SK-N-SH (cell line): ENCODE measurements around the gene PRKACB. TPM values are rescaled to one million over a fixed set of nuclear protein-coding genes. Genes with fewer than 3 reads are reported as not detected.

ENCODE experiments used
- CTCF ChIA-PET: fragments of 300-600, 350-600 bp; formaldehyde crosslinking; extraction: SDS; loops from one replicate; lab custom pipeline; 2021; lab: Yijun Ruan, JAX
- POLR2A ChIA-PET: fragments of 350-600 bp; sonication (Branson Sonifier 250); formaldehyde crosslinking; extraction: SDS; loops from one replicate; lab custom pipeline; 2020; ENCODE audit warnings: antibody characterized with exemption, inconsistent platforms; lab: Yijun Ruan, JAX
- DNase-seq: peaks from one replicate; pipeline ENCODE4 v3.0.0; 2012
- H2AFZ ChIP-seq: fragments of 200-600 bp; sonication (generic); 2 replicates; pipeline ENCODE4 v1.8.1; 2016; ENCODE audit warnings: antibody characterized with exemption, mild to moderate bottlenecking, low read depth
- H3F3A ChIP-seq: fragments of 200-600 bp; sonication (generic); replicated peaks from 2 replicates; pipeline ENCODE3; 2016; ENCODE audit warnings: antibody characterized with exemption, mild to moderate bottlenecking; ENCODE audit not compliant: insufficient read depth
- H3K27ac ChIP-seq, 2 experiments: fragments of 200-500 bp in 1 of 2; fragments of 200-600 bp in 1 of 2; sonication (Bioruptor generic) in 1 of 2; sonication (generic), shearing (Covaris generic) in 1 of 2; 2 replicates each; pipeline versions ENCODE4 v1.5.1 to v1.6.1; 2014 to 2016; ENCODE audit warnings: low read depth in 2 of 2, inconsistent platforms in 1 of 2, low read length in 1 of 2, mild to moderate bottlenecking in 1 of 2, mixed read lengths in 1 of 2
- H3K27me3 ChIP-seq: fragments of 200-600 bp; sonication (generic), shearing (Covaris generic); 2 replicates; pipeline ENCODE4 v1.6.1; 2016; ENCODE audit warnings: mixed run types; ENCODE audit not compliant: insufficient read depth
- H3K36me3 ChIP-seq, 2 experiments: fragments of 200-500 bp in 1 of 2; fragments of 200-600 bp in 1 of 2; sonication (Bioruptor generic) in 1 of 2; sonication (generic) in 1 of 2; replicated peaks in 1 of 2; 2 replicates each; pipeline versions ENCODE3 to v1.5.1; 2014 to 2016; ENCODE audit warnings: low read length in 1 of 2, mild to moderate bottlenecking in 1 of 2; ENCODE audit not compliant: insufficient read depth in 2 of 2, control insufficient read depth in 1 of 2
- H3K4me1 ChIP-seq, 2 experiments: fragments of 200-500 bp in 1 of 2; fragments of 200-600 bp in 1 of 2; sonication (Bioruptor generic) in 1 of 2; sonication (generic), shearing (Covaris generic) in 1 of 2; 2 replicates each; pipeline versions ENCODE4 v1.5.1 to v1.6.1; 2014 to 2016; ENCODE audit warnings: low read depth in 1 of 2, low read length in 1 of 2, mixed run types in 1 of 2; ENCODE audit not compliant: insufficient read depth in 2 of 2, control insufficient read depth in 1 of 2
- H3K4me2 ChIP-seq: fragments of 200-600 bp; sonication (generic), shearing (Covaris generic); 2 replicates; pipeline ENCODE4 v1.6.1; 2017; ENCODE audit warnings: mixed run types
- H3K4me3 ChIP-seq, 2 experiments: fragments of 200-500 bp in 1 of 2; fragments of 200-600 bp in 1 of 2; sonication (Bioruptor generic) in 1 of 2; sonication (generic), shearing (Covaris generic) in 1 of 2; 2 replicates each; pipeline versions ENCODE4 v1.5.1 to v1.8.1; 2014 to 2016; ENCODE audit warnings: low read depth in 2 of 2, inconsistent platforms in 1 of 2, low read length in 1 of 2, mild to moderate bottlenecking in 1 of 2, mixed read lengths in 1 of 2, moderate library complexity in 1 of 2
- H3K79me2 ChIP-seq: fragments of 200-600 bp; sonication (generic); 2 replicates; pipeline ENCODE4 v1.8.1; 2017; ENCODE audit warnings: mild to moderate bottlenecking; ENCODE audit not compliant: insufficient read depth
- H3K9ac ChIP-seq: fragments of 200-600 bp; sonication (generic); 2 replicates; pipeline ENCODE4 v1.6.1; 2017; ENCODE audit warnings: mixed run types
- H3K9me2 ChIP-seq: fragments of 200-600 bp; sonication (generic); 2 replicates; pipeline ENCODE4 v1.6.1; 2017; ENCODE audit warnings: mixed run types
- H3K9me3 ChIP-seq: fragments of 200-600 bp; sonication (generic); 2 replicates; pipeline ENCODE4 v1.6.1; 2017; ENCODE audit warnings: mixed run types, mild to moderate bottlenecking, moderate library complexity
- H4K20me1 ChIP-seq: fragments of 200-600 bp; sonication (generic); 2 replicates; pipeline ENCODE4 v1.6.1; 2017; ENCODE audit warnings: mild to moderate bottlenecking, mixed run types; ENCODE audit not compliant: insufficient read depth
- EP300 ChIP-seq, 2 experiments: IDR thresholded peaks; 2 replicates each; pipeline versions ENCODE4 v1.4.0 to v1.6.1; 2012; ENCODE audit warnings: borderline replicate concordance in 1 of 2, low read depth in 1 of 2, low read length in 1 of 2
- FOSL2 ChIP-seq: IDR thresholded peaks from 2 replicates; pipeline ENCODE4 v1.4.0; 2012; ENCODE audit warnings: low read depth, mild to moderate bottlenecking, moderate library complexity, borderline replicate concordance
- FOXJ3 ChIP-seq: sonication (generic); formaldehyde crosslinking; IDR thresholded peaks from 2 replicates; pipeline ENCODE4 v1.5.1; 2020; ENCODE audit warnings: mild to moderate bottlenecking, missing genetic modification reagents
- FOXM1 ChIP-seq: IDR thresholded peaks from 2 replicates; pipeline ENCODE4 v1.4.0; 2012; ENCODE audit warnings: low read depth, mild to moderate bottlenecking
- GABPA ChIP-seq: IDR thresholded peaks from 2 replicates; pipeline ENCODE4 v1.4.0; 2012; ENCODE audit warnings: low read depth, mild to moderate bottlenecking
- MEF2A ChIP-seq: IDR thresholded peaks from 2 replicates; pipeline ENCODE4 v1.4.0; 2012; ENCODE audit warnings: low read depth, borderline replicate concordance
- MXI1 ChIP-seq: IDR thresholded peaks from 2 replicates; pipeline ENCODE4 v1.6.1; 2012; ENCODE audit warnings: mild to moderate bottlenecking, low read depth, low read length, improper control_type of control experiment
- NFIC ChIP-seq: IDR thresholded peaks from 2 replicates; pipeline ENCODE4 v1.4.0; 2012; ENCODE audit warnings: borderline replicate concordance
- POLR2AphosphoS5 ChIP-seq: IDR thresholded peaks from 2 replicates; pipeline ENCODE4 v1.6.1; 2012; ENCODE audit warnings: low read depth, low read length
- SIN3A ChIP-seq: IDR thresholded peaks from 2 replicates; pipeline ENCODE4 v1.6.1; 2012; ENCODE audit warnings: low read depth, mild to moderate bottlenecking, low read length, moderate library complexity, borderline replicate concordance
- SMC3 ChIP-seq: IDR thresholded peaks from 2 replicates; pipeline ENCODE4 v1.6.1; 2012; ENCODE audit warnings: low read depth, low read length, improper control_type of control experiment
- TCF12 ChIP-seq: IDR thresholded peaks from 2 replicates; pipeline ENCODE4 v1.4.0; 2012
- YY1 ChIP-seq: IDR thresholded peaks from 2 replicates; pipeline ENCODE4 v1.4.0; 2012; ENCODE audit warnings: low read depth, mild to moderate bottlenecking
- WGBS: methylation state at CpG from one replicate; pipeline ENCODE4 v1.1.6; 2017; ENCODE audit warnings: low lambda C conversion rate; 5-methylcytosine and 5-hydroxymethylcytosine counted together
- polyA plus RNA-seq, 3 experiments: library from polyadenylated mRNA; depleted of rRNA; stranded (reverse); fragments of >200 nt; gene quantifications; 2 replicates each; pipeline ENCODE4 v1.2.3, GENCODE V29; 2012
- TF ChIP-seq, protein P1 (sequence below): IDR thresholded peaks from 2 replicates; pipeline ENCODE4 v1.4.0; 2012; ENCODE audit warnings: low read depth
- TF ChIP-seq, protein P2 (sequence below): fragments of 150-350 bp; IDR thresholded peaks from 2 replicates; pipeline ENCODE4 v1.6.1; 2016; ENCODE audit warnings: mild to moderate bottlenecking, low read depth, low read length
- TF ChIP-seq, protein P3 (sequence below): IDR thresholded peaks from 2 replicates; pipeline ENCODE4; 2012
- TF ChIP-seq, protein P4 (sequence below): fragments of 150-350 bp; IDR thresholded peaks from 2 replicates; pipeline ENCODE4 v1.6.1; 2017; ENCODE audit warnings: antibody characterized with exemption, low read length, low read depth, borderline replicate concordance
- TF ChIP-seq, protein P5 (sequence below): fragments of 200-600 bp; sonication (generic); IDR thresholded peaks from 2 replicates; pipeline ENCODE4 v1.6.1; 2017; ENCODE audit warnings: antibody characterized with exemption, mild to moderate bottlenecking, moderate library complexity

PRKACB gene
- polyA plus RNA-seq, 1 of the 3 experiments (the other 2 are of a cell fraction): 7.5 TPM

DNA sequence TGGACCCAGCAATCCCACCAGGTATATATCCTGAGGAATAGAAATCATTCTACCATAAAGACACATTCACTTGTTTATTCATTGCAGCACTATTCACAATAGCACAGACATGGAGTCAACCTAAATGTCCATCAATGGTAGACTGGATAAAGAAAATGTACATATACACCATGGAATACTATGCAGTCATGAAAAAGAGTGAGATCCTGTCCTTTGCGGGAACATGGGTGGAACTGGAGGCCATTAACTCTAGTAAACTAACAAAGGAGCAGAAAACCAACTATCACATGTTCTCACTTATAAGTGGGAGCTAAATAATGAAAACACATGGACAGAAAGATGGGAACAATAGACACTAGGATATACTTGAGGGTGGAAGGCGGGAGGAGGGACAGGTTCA, 36.1 kb upstream of the PRKACB start:
- H3K9me3 ChIP-seq: no peaks in the 10 kb centered on the region
- peak overlapping the region in 1 of 2 experiments; percentile 43; a peak in 2 of 4 replicates for H3K27ac ChIP-seq
- peaks cover 4 to 7% of the 10 kb centered on the region in 2 experiments; a peak in 3 of 4 replicates for H3K4me1 ChIP-seq
- H3K79me2 ChIP-seq: peaks cover 5% of the 10 kb centered on the region; the same call in 1 of the 2 replicates
- H3F3A ChIP-seq: peaks cover 17% of the 10 kb centered on the region
- no peak overlapping the region for H3K4me2 ChIP-seq
- H4K20me1 ChIP-seq: no peaks in the 10 kb centered on the region
- DNase-seq: no peak
- TF ChIP-seq NFIC: no peak
- no peak for TF ChIP-seq MEF2A
- TF ChIP-seq, protein P1, sequence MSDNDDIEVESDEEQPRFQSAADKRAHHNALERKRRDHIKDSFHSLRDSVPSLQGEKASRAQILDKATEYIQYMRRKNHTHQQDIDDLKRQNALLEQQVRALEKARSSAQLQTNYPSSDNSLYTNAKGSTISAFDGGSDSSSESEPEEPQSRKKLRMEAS: no peak
- no peak for TF ChIP-seq SMC3
- no peaks in the 10 kb centered on the region for H3K27me3 ChIP-seq
- WGBS: 98% methylated on average over 2 of the region's 2 CpGs
- ChIA-PET CTCF (interaction anchor here (1.3 kb wide), 1 partner anchor 15 kb away, joined by 4 read pairs; no protein-coding TSS in a partner anchor), POLR2A (no interaction called here)
- peaks cover 0 to 4% of the 10 kb centered on the region in 2 experiments for H3K36me3 ChIP-seq
- no peak overlapping the region for H3K9ac ChIP-seq
- no peak overlapping the region for H3K4me3 ChIP-seq
- H3K9me2 ChIP-seq: no peaks in the 10 kb centered on the region
- no peak overlapping the region for H2AFZ ChIP-seq

DNA sequence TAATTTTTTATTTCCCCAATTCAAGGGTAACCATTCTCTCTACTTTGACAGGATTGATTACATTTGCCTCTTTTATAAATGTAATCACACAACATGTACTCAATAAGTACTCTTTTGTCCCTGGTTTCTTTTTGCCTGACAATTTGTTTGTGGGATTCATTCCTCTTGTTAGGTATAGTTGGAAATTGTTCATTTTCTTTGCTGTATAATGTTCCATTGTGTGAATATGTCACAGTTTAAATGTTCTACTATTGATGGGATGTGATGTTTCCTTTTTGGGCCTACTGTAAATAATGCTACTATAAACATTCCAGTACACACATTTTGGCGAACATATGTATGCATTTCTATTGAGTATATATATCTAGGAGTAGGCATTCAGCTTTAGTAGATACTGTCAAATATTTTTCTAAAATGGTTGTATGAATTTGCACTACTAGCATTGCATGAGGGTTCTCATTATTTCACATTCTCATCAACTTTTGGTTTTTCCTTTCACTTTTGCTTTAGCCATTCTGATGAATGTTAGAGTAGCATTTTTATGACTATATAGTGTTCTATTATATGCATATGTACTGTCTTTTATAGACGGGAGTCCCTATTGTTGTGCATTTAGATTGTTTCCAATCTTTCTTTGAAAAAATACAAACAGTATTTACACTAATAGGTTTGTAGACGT, 35.0 kb upstream of the PRKACB start:
- no peaks in the 10 kb centered on the region for H4K20me1 ChIP-seq
- H3K36me3 ChIP-seq: peaks cover 0 to 4% of the 10 kb centered on the region in 2 experiments
- no peaks in the 10 kb centered on the region for H3K9me3 ChIP-seq
- no peak overlapping the region for H3K27ac ChIP-seq
- peaks cover 12% of the 10 kb centered on the region for H3F3A ChIP-seq
- CTCF ChIA-PET: no interaction called here
- POLR2A ChIA-PET: no interaction called here
- no peaks in the 10 kb centered on the region for H3K9me2 ChIP-seq
- no peak overlapping the region for H3K4me2 ChIP-seq
- no peak overlapping the region for H3K9ac ChIP-seq
- H3K27me3 ChIP-seq: no peaks in the 10 kb centered on the region
- 96% methylated on average over 3 of the region's 3 CpGs for WGBS
- H2AFZ ChIP-seq: no peak overlapping the region
- H3K4me3 ChIP-seq: no peak overlapping the region
- no peak for TF ChIP-seq FOXJ3 (CRISPR knock-in tag)
- no peak for TF ChIP-seq SIN3A
- TF ChIP-seq, protein P2, sequence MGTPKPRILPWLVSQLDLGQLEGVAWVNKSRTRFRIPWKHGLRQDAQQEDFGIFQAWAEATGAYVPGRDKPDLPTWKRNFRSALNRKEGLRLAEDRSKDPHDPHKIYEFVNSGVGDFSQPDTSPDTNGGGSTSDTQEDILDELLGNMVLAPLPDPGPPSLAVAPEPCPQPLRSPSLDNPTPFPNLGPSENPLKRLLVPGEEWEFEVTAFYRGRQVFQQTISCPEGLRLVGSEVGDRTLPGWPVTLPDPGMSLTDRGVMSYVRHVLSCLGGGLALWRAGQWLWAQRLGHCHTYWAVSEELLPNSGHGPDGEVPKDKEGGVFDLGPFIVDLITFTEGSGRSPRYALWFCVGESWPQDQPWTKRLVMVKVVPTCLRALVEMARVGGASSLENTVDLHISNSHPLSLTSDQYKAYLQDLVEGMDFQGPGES: no peak
- TF ChIP-seq GABPA: no peak
- no peak for TF ChIP-seq POLR2AphosphoS5
- no peak for TF ChIP-seq FOSL2
- TF ChIP-seq NFIC: no peak
- TF ChIP-seq MXI1: no peak
- TF ChIP-seq EP300 (IDR thresholded peaks at IDR 0.05; ENCODE audit: borderline replicate concordance in 1 of 2, low read depth in 1 of 2, low read length in 1 of 2): no peak
- TF ChIP-seq, protein P3, sequence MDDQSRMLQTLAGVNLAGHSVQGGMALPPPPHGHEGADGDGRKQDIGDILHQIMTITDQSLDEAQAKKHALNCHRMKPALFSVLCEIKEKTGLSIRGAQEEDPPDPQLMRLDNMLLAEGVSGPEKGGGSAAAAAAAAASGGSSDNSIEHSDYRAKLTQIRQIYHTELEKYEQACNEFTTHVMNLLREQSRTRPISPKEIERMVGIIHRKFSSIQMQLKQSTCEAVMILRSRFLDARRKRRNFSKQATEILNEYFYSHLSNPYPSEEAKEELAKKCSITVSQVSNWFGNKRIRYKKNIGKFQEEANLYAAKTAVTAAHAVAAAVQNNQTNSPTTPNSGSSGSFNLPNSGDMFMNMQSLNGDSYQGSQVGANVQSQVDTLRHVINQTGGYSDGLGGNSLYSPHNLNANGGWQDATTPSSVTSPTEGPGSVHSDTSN: no peak
- TF ChIP-seq, protein P4, sequence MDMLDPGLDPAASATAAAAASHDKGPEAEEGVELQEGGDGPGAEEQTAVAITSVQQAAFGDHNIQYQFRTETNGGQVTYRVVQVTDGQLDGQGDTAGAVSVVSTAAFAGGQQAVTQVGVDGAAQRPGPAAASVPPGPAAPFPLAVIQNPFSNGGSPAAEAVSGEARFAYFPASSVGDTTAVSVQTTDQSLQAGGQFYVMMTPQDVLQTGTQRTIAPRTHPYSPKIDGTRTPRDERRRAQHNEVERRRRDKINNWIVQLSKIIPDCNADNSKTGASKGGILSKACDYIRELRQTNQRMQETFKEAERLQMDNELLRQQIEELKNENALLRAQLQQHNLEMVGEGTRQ: no peak
- TF ChIP-seq FOXM1: no peak
- no peak for TF ChIP-seq TCF12
- TF ChIP-seq YY1: no peak
- TF ChIP-seq, protein P5, sequence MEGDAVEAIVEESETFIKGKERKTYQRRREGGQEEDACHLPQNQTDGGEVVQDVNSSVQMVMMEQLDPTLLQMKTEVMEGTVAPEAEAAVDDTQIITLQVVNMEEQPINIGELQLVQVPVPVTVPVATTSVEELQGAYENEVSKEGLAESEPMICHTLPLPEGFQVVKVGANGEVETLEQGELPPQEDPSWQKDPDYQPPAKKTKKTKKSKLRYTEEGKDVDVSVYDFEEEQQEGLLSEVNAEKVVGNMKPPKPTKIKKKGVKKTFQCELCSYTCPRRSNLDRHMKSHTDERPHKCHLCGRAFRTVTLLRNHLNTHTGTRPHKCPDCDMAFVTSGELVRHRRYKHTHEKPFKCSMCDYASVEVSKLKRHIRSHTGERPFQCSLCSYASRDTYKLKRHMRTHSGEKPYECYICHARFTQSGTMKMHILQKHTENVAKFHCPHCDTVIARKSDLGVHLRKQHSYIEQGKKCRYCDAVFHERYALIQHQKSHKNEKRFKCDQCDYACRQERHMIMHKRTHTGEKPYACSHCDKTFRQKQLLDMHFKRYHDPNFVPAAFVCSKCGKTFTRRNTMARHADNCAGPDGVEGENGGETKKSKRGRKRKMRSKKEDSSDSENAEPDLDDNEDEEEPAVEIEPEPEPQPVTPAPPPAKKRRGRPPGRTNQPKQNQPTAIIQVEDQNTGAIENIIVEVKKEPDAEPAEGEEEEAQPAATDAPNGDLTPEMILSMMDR: no peak
- TF ChIP-seq, protein P1: no peak
- H3K4me1 ChIP-seq: peaks cover 0 to under 1% of the 10 kb centered on the region in 2 experiments; a peak in 2 of 4 replicates
- peaks cover 5% of the 10 kb centered on the region; the same call in 1 of the 2 replicates for H3K79me2 ChIP-seq
- DNase-seq: no peak
